IMR-90 (cell line): ENCODE data around the gene VTN. TPM values are rescaled to one million over a fixed set of nuclear protein-coding genes. Genes with fewer than 3 reads are reported as not detected.

ENCODE experiments used
- ATAC-seq: fragments of 200-7000 bp; cut with Tn5 transposase; 2 replicates; pipeline ENCODE4 v1.9.1; 2020; ENCODE audit warnings: low read depth, mild to moderate bottlenecking, moderate library complexity
- BruUV-seq: library from RNA; stranded (reverse); fragments of 400-500 nt; replicated peaks from 2 replicates; lab custom pipeline; 2021; lab: Mats Ljungman, UMichigan
- CTCF ChIA-PET: fragments of 300-600 bp; formaldehyde crosslinking; extraction: SDS; loops from one replicate; lab custom pipeline; 2021; ENCODE audit warnings: antibody characterized with exemption; lab: Yijun Ruan, JAX
- POLR2A ChIA-PET: fragments of 300-600 bp; sonication (Branson Sonifier 250); formaldehyde crosslinking; loops from one replicate; lab custom pipeline; 2022; ENCODE audit warnings: antibody characterized with exemption; ENCODE audit not compliant: unreplicated experiment; lab: Charles Lee
- DNase-seq: peaks from one replicate; pipeline ENCODE4 v3.0.0; 2013
- H2AFZ ChIP-seq: replicated peaks from 2 replicates; pipeline ENCODE3; 2013; ENCODE audit warnings: low read length, mild to moderate bottlenecking; ENCODE audit not compliant: poor library complexity
- H2AK5ac ChIP-seq: 2 replicates; pipeline ENCODE4 v1.6.1; 2013; ENCODE audit warnings: low read depth, low read length, inconsistent platforms
- H2AK9ac ChIP-seq: replicated peaks from 2 replicates; pipeline ENCODE3; 2013; ENCODE audit warnings: mild to moderate bottlenecking, low read depth, low read length, moderate library complexity; ENCODE audit not compliant: poor library complexity
- H2BK120ac ChIP-seq: 2 replicates; pipeline ENCODE4 v1.6.1; 2013; ENCODE audit warnings: low read depth, low read length, inconsistent platforms
- H2BK15ac ChIP-seq: 3 replicates; pipeline ENCODE4 v1.6.1; 2013; ENCODE audit warnings: low read depth, low read length, inconsistent platforms
- H2BK20ac ChIP-seq: 2 replicates; pipeline ENCODE4 v1.6.1; 2013; ENCODE audit warnings: low read depth, mild to moderate bottlenecking, inconsistent platforms, low read length, moderate library complexity
- H2BK5ac ChIP-seq: 2 replicates; pipeline ENCODE4 v1.6.1; 2013; ENCODE audit warnings: mild to moderate bottlenecking, low read depth, low read length, inconsistent platforms; ENCODE audit not compliant: poor library complexity, severe bottlenecking
- H3K14ac ChIP-seq: replicated peaks from 2 replicates; pipeline ENCODE4 v1.6.1; 2013; ENCODE audit warnings: low read depth, low read length, inconsistent platforms
- H3K18ac ChIP-seq: 2 replicates; pipeline ENCODE4 v1.6.1; 2013; ENCODE audit warnings: low read depth, low read length, control low read depth
- H3K23ac ChIP-seq: 2 replicates; pipeline ENCODE4 v1.6.1; 2013; ENCODE audit warnings: low read depth, low read length, inconsistent platforms
- H3K27ac ChIP-seq: 2 replicates; pipeline ENCODE4 v1.5.1; 2013; ENCODE audit warnings: mild to moderate bottlenecking, control low read depth, low read length; ENCODE audit not compliant: insufficient read depth
- H3K27me3 ChIP-seq: 2 replicates; pipeline ENCODE4 v1.6.1; 2013; ENCODE audit warnings: low read length; ENCODE audit not compliant: control insufficient read depth, insufficient read depth
- H3K36me3 ChIP-seq: 2 replicates; pipeline ENCODE4 v1.6.1; 2013; ENCODE audit warnings: low read length, mixed read lengths; ENCODE audit not compliant: control insufficient read depth, insufficient read depth
- H3K4ac ChIP-seq: 2 replicates; pipeline ENCODE4 v1.6.1; 2013; ENCODE audit warnings: low read depth, low read length, inconsistent platforms
- H3K4me1 ChIP-seq: 2 replicates; pipeline ENCODE4 v1.6.1; 2013; ENCODE audit warnings: low read length, mixed read lengths; ENCODE audit not compliant: control insufficient read depth, insufficient read depth
- H3K4me2 ChIP-seq: 2 replicates; pipeline ENCODE4 v1.6.1; 2013; ENCODE audit warnings: low read depth, mild to moderate bottlenecking, control low read depth, low read length, moderate library complexity
- H3K4me3 ChIP-seq: 2 replicates; pipeline ENCODE4 v1.5.1; 2013; ENCODE audit warnings: low read depth, mild to moderate bottlenecking, control low read depth, low read length, moderate library complexity; ENCODE audit not compliant: insufficient read depth
- H3K56ac ChIP-seq: 2 replicates; pipeline ENCODE4 v1.6.1; 2013; ENCODE audit warnings: low read length, inconsistent platforms; ENCODE audit not compliant: insufficient read depth; ENCODE audit errors: extremely low read depth
- H3K79me1 ChIP-seq, 2 experiments: 2 replicates each; pipeline ENCODE4 v1.6.1; 2013; ENCODE audit warnings: low read length in 2 of 2, inconsistent platforms in 1 of 2, low read depth in 1 of 2
- H3K9ac ChIP-seq: 2 replicates; pipeline ENCODE4 v1.6.1; 2013; ENCODE audit warnings: low read depth, low read length, control low read depth
- H3K9me1 ChIP-seq: 2 replicates; pipeline ENCODE4 v1.6.1; 2013; ENCODE audit warnings: low read length, inconsistent platforms; ENCODE audit not compliant: insufficient read depth
- H3K9me3 ChIP-seq: 2 replicates; pipeline ENCODE4 v1.6.1; 2013; ENCODE audit warnings: low read length; ENCODE audit not compliant: control insufficient read depth, insufficient read depth
- H4K20me1 ChIP-seq: 2 replicates; pipeline ENCODE4 v1.6.1; 2013; ENCODE audit warnings: low read length, inconsistent platforms; ENCODE audit not compliant: insufficient read depth
- H4K5ac ChIP-seq: 2 replicates; pipeline ENCODE4 v1.6.1; 2013; ENCODE audit warnings: mild to moderate bottlenecking, low read depth, low read length, control low read depth
- H4K8ac ChIP-seq, 2 experiments: 2 replicates each; pipeline ENCODE4 v1.6.1; 2013; ENCODE audit warnings: low read depth in 2 of 2, low read length in 2 of 2, control low read depth in 1 of 2, inconsistent platforms in 1 of 2
- H4K91ac ChIP-seq: 2 replicates; pipeline ENCODE4 v1.6.1; 2013; ENCODE audit warnings: low read depth, low read length, inconsistent platforms; ENCODE audit not compliant: insufficient read depth
- CEBPB ChIP-seq: IDR thresholded peaks from 2 replicates; pipeline ENCODE4 v1.6.1; 2012; ENCODE audit warnings: low read depth, low read length, improper control_type of control experiment
- CHD1 ChIP-seq: IDR thresholded peaks from 2 replicates; pipeline ENCODE4 v1.6.1; 2012; ENCODE audit warnings: low read depth, low read length, improper control_type of control experiment
- FOS ChIP-seq: fragments of 150-350 bp; IDR thresholded peaks from 2 replicates; pipeline ENCODE4 v1.6.1; 2016; ENCODE audit warnings: low read depth, low read length
- MAFK ChIP-seq: IDR thresholded peaks from 2 replicates; pipeline ENCODE4 v1.6.1; 2012; ENCODE audit warnings: low read depth, low read length, improper control_type of control experiment
- MXI1 ChIP-seq: IDR thresholded peaks from 2 replicates; pipeline ENCODE4 v1.6.1; 2012; ENCODE audit warnings: low read depth, mild to moderate bottlenecking, low read length, moderate library complexity, borderline replicate concordance
- NFE2L2 ChIP-seq: fragments of 150-350 bp; IDR thresholded peaks from 2 replicates; pipeline ENCODE4 v1.6.1; 2016; ENCODE audit warnings: low read depth, mild to moderate bottlenecking, low read length
- POLR2A ChIP-seq: IDR thresholded peaks from 2 replicates; pipeline ENCODE4 v1.6.1; 2012; ENCODE audit warnings: mild to moderate bottlenecking, low read depth, low read length
- RAD21 ChIP-seq: IDR thresholded peaks from 2 replicates; pipeline ENCODE4 v1.6.1; 2012; ENCODE audit warnings: low read length, improper control_type of control experiment
- RCOR1 ChIP-seq: IDR thresholded peaks from 2 replicates; pipeline ENCODE4 v1.6.1; 2012; ENCODE audit warnings: mild to moderate bottlenecking, low read length, improper control_type of control experiment; ENCODE audit not compliant: insufficient replicate concordance
- RFX5 ChIP-seq: IDR thresholded peaks from 2 replicates; pipeline ENCODE4 v1.8.0; 2012; ENCODE audit warnings: low read depth, mild to moderate bottlenecking, low read length, moderate library complexity
- SMC3 ChIP-seq: fragments of 150-350 bp; IDR thresholded peaks from 2 replicates; pipeline ENCODE4 v1.6.1; 2016; ENCODE audit warnings: low read depth, mild to moderate bottlenecking, antibody characterized with exemption, low read length, moderate library complexity
- WGBS, 2 experiments: methylation state at CpG; one replicate each; pipeline versions ENCODE4 v1.1.5 to v1.1.7; 2013; ENCODE audit warnings: missing lambda C conversion rate in 2 of 2; ENCODE audit not compliant: insufficient read length in 1 of 2; ENCODE audit errors: extremely low coverage in 2 of 2; 5-methylcytosine and 5-hydroxymethylcytosine counted together
- dilution Hi-C: fragments of 300-500 bp; cut with HindIII; formaldehyde crosslinking; loops from one replicate; pipeline ENCODE4 v1.14.3; 2018; ENCODE audit warnings: low sequenced_read_pairs; ENCODE audit not compliant: unreplicated experiment
- in situ Hi-C: fragments of 300-500 bp; cut with MboI; formaldehyde crosslinking; loops from 3 replicates; pipeline ENCODE4 v1.14.3; 2019; ENCODE audit warnings: low sequenced_read_pairs, inconsistent platforms, mixed read lengths
- intact Hi-C: fragments of 100-400 bp; cut with micrococcal nuclease; formaldehyde crosslinking; loops from 2 replicates; pipeline ENCODE4 v1.10.0; 2022
- polyA plus RNA-seq, 3 experiments: library from polyadenylated mRNA; depleted of rRNA; stranded (reverse); fragments of >200 nt; gene quantifications; 2 replicates each; pipeline ENCODE4 v1.2.3, GENCODE V29; 2012; ENCODE audit warnings: low replicate concordance in 1 of 3
- total RNA-seq: library from RNA; depleted of rRNA; stranded (reverse); fragments of >200 nt; gene quantifications from 2 replicates; pipeline ENCODE4 v1.2.3, GENCODE V29; 2012
- TF ChIP-seq, protein P1 (sequence below): fragments of 150-350 bp; IDR thresholded peaks from 2 replicates; pipeline ENCODE4 v1.6.1; 2017; ENCODE audit warnings: mild to moderate bottlenecking, antibody characterized with exemption, low read length, low read depth
- TF ChIP-seq, protein P2 (sequence below): conservative IDR thresholded peaks from 2 replicates; pipeline ENCODE4 v1.5.1; 2012; ENCODE audit warnings: mild to moderate bottlenecking, low read depth, low read length, improper control_type of control experiment

Gene VTN
- total and polyA plus RNA-seq, 2 of the 4 experiments (the other 2 are of a cell fraction) = 0.18 to 1.0 TPM

- H3K79me1 ChIP-seq = peaks cover 42 to 56% of the 10 kb centered on the region in 2 experiments
- H3K27me3 ChIP-seq = no peaks in the 10 kb centered on the region
- H3K4ac ChIP-seq = peak within 1 kb of the TSS; percentile 87
- H3K23ac ChIP-seq = peak within 1 kb of the TSS; percentile 54
- H3K9me3 ChIP-seq = no peaks in the 10 kb centered on the region
- peak; percentile 92 for DNase-seq
- peaks cover 3% of the 10 kb centered on the region for H3K4me1 ChIP-seq
- peak within 1 kb of the TSS; percentile 97 to 99 for H4K8ac ChIP-seq
- no peaks in the 10 kb centered on the region; the same call in 1 of the 2 replicates for H3K9me1 ChIP-seq
- dilution Hi-C loops (no loop called here), intact Hi-C loops (no loop called here), in situ Hi-C loops (no loop called here)
- peak within 1 kb of the TSS; percentile 57 for H2BK5ac ChIP-seq
- H2BK20ac ChIP-seq = no peak within 1 kb of the TSS
- H3K36me3 ChIP-seq = peaks cover 36% of the 10 kb centered on the region
- H3K4me3 ChIP-seq = peak within 1 kb of the TSS; percentile 80
- peak within 1 kb of the TSS; percentile 68 for H2AK5ac ChIP-seq
- peak within 1 kb of the TSS; percentile 97 for H2AFZ ChIP-seq
- BruUV-seq = TSS peak; percentile 56
- peak within 1 kb of the TSS; percentile 90 for H3K9ac ChIP-seq
- no peak within 1 kb of the TSS for H2BK15ac ChIP-seq
- ChIA-PET POLR2A (interaction anchor here (0.6 to 1.6 kb wide), 4 partner anchors 10 to 323 kb away, joined by 4 to 10 read pairs (median 6); partner anchors contain the start of genes TNFAIP1 and VTN), CTCF (interaction anchor here (1.5 kb wide), 1 partner anchor 13 kb away, joined by 6 read pairs; the partner anchor contains the start of gene VTN)
- no peak within 1 kb of the TSS for H3K18ac ChIP-seq
- H4K91ac ChIP-seq = peak within 1 kb of the TSS; percentile 85
- peak within 1 kb of the TSS; percentile 92 for H3K14ac ChIP-seq
- 0 out of 2 replicates have a peak within 1 kb of the TSS, but pooled peaks have one; percentile 14 for H2BK120ac ChIP-seq
- H4K5ac ChIP-seq = peak within 1 kb of the TSS; percentile 74
- peak within 1 kb of the TSS; percentile 84 for H3K27ac ChIP-seq
- peak within 1 kb of the TSS; percentile 93 for H3K4me2 ChIP-seq
- H3K56ac ChIP-seq = peak within 1 kb of the TSS; percentile 86; the same call in 1 of the 2 replicates
- no peaks in the 10 kb centered on the region for H4K20me1 ChIP-seq
- 0% methylated on average over 41 of the region's 80 CpGs; no CpG with 5 or more reads in 1 of the 2 experiments for WGBS, 2 experiments
- ATAC-seq = peak; percentile 99
- peak within 1 kb of the TSS; percentile 94 for H2AK9ac ChIP-seq
- TF ChIP-seq, protein P1, sequence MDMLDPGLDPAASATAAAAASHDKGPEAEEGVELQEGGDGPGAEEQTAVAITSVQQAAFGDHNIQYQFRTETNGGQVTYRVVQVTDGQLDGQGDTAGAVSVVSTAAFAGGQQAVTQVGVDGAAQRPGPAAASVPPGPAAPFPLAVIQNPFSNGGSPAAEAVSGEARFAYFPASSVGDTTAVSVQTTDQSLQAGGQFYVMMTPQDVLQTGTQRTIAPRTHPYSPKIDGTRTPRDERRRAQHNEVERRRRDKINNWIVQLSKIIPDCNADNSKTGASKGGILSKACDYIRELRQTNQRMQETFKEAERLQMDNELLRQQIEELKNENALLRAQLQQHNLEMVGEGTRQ = peak; percentile 94
- TF ChIP-seq CEBPB = no peak
- TF ChIP-seq MAFK = no peak
- TF ChIP-seq, protein P2, sequence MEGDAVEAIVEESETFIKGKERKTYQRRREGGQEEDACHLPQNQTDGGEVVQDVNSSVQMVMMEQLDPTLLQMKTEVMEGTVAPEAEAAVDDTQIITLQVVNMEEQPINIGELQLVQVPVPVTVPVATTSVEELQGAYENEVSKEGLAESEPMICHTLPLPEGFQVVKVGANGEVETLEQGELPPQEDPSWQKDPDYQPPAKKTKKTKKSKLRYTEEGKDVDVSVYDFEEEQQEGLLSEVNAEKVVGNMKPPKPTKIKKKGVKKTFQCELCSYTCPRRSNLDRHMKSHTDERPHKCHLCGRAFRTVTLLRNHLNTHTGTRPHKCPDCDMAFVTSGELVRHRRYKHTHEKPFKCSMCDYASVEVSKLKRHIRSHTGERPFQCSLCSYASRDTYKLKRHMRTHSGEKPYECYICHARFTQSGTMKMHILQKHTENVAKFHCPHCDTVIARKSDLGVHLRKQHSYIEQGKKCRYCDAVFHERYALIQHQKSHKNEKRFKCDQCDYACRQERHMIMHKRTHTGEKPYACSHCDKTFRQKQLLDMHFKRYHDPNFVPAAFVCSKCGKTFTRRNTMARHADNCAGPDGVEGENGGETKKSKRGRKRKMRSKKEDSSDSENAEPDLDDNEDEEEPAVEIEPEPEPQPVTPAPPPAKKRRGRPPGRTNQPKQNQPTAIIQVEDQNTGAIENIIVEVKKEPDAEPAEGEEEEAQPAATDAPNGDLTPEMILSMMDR = 0 out of 2 replicates have a peak, but pooled peaks have one; percentile 5
- peak; percentile 2; the same call in 1 of the 2 replicates for TF ChIP-seq SMC3
- TF ChIP-seq CHD1 = no peak
- TF ChIP-seq MXI1 = no peak; the same call in 1 of the 2 replicates
- TF ChIP-seq RCOR1 = no peak
- TF ChIP-seq NFE2L2 = no peak
- TF ChIP-seq RFX5 = no peak
- TF ChIP-seq RAD21 = 0 out of 2 replicates have a peak, but pooled peaks have one; percentile 27
- TF ChIP-seq POLR2A = peak; percentile 97
- TF ChIP-seq FOS = no peak
Observed at GRCh38 chr17:28357061-28357900, 12.8 kb downstream of the VTN start, which contains the start of gene POLDIP2. Gene POLDIP2 (minus strand): TSS chr17:28357527. CDS start chr17:28357448, 79 bp downstream.
